NCI-H526 (cell line): ENCODE results near the gene RBM38.

ENCODE experiments used
- DNase-seq, 2 experiments: peaks; one replicate each; lab custom pipeline; 2025; lab: John Stamatoyannopoulos, UW

RBM38 gene

GRCh38 chr20:57374931-57375651 is 16.1 kb upstream of the RBM38 start:
- DNase-seq = no peak

DNA sequence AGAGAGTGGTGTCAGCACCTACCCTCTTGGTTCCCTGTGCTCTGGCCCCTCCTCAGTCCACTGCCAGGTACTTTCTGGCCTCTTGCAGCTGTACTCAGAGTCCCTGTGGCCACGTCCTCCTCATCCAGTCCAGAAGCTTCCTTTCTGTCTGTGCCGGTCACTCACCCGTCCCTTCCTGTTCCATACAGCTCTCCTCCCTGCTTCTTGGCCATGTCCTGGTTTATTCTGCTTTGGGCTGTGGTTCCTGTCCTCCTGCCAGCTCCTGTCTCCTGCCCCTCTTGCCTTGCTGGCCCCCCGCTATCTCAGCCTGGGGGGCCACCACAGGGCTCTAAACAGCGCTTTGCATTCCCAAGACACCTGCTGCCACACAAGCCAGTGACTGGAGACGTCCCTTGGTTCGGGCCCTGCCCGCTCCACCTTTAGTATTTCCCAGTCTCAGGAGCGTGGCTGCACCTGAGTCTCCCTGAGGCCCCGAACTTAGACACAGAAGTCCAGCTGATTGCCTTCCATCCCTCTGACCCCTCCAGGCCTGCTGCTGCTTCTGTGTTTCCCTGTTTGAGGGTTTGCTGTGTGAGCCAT is 15.5 kb upstream of the RBM38 start:
- no peak for DNase-seq

- DNase-seq = no peak
Measured at GRCh38 chr20:57377350-57377749, 13.8 kb upstream of the RBM38 start.

- DNase-seq = no peak
Measured at GRCh38 chr20:57378107-57378506, 13.1 kb upstream of the RBM38 start.

GRCh38 chr20:57378646-57379262 is 12.4 kb upstream of the RBM38 start:
- DNase-seq = no peak

GRCh38 chr20:57379263-57379647 is 11.9 kb upstream of the RBM38 start:
- DNase-seq = no peak

DNA sequence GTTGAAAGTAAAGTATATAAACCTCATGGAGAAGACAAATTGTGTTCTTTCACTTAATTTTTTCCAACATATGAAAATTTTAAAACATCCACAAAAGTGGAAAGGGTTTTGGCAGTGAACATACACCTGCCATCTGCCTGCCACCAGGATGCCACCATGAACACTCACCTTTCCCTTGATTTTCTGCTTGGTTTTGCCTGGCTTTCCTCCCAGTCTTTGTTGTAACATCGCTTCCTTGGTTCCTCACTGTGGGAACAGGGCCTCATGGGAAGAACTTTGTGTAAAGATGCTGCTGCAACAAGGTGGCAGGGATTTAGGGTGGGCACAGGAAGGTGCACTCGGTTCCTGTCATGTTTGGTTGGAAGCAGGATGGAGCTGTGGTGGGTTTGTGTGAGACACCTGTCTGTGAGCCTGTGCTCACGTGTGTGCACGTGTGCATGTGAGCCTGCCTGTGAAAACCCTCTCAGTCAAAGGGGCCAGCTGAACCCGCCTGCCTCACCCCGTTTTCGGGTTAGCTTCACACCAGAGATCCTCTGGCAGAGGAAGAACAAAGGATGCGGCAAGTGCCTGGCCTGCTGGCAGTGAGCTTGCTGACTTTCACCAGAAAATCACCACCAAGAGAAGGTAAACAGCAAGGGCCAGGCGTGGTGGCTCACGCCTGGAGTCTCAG is 11.0 kb upstream of the RBM38 start:
- DNase-seq = no peak

DNA sequence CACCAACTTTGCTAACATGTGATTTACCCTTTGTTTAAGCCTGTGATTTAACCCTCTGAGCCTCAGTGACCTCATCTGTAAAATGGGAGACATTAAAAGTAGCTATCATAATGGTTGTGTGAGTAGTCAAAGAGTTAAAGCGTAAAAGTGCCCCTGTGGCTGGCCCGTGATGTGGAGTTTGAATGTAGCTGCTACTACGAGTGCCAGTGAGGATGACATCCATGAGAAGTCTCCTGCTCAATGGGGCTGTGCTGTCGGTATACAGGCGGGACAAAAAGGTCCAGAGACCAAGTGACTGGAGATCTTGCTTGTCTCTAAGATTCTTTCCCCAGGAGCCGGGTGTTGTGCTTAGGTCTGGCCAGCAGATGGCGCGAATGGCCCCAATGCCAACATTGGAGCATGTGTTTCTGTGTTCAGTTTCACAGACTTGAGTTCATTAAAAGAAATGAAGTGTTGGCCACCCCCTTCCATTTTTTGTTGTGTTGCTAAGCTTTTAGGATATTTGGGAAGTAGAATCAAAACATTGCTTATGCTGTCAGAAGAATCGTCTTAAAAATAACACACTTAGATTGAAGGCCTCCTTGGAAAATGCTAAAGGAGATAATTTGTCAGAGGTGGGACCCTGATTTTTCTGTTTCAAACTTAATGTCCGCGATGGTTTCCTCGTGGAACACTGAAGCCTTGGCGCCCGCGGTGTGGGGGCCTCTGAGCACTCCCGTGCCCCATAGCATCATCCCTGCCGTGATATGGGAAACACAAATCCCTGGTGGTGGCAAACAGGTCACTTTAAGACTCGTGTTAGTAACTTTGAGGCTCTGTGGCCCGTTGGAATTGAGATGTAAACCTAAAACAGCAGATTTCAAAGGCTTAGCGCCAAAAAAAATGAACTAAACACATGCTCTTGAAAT is 9.3 kb upstream of the RBM38 start:
- DNase-seq = peak; percentile 80 to 93

- no peak for DNase-seq
Measured at GRCh38 chr20:57382516-57382915, 8.7 kb upstream of the RBM38 start.

- DNase-seq = peak in 1 of 2 experiments; percentile 81
Measured at GRCh38 chr20:57383447-57384347, 7.5 kb upstream of the RBM38 start.

- DNase-seq = no peak
Measured at GRCh38 chr20:57384486-57384885, 6.7 kb upstream of the RBM38 start.

- DNase-seq = no peak
Measured at GRCh38 chr20:57384953-57385761, 6.0 kb upstream of the RBM38 start.

DNA sequence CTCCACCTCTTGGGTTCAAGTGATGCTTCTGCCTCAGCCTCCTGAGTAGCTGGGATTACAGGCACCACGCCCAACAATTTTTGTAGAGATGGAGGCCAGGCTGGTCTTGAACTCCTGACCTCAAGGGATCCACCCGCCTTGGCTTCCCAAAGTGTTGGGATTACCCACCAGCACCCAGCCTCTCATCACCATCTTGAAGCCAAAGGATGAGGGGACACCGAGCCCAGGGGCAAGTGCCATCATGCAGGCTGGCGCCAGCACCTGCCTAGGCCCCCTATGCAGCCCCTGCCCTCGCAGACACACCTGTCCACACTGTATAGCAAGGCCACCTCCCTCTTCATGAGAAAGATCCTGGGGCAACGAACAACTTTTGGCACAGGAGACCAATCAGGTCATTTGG is 5.3 kb upstream of the RBM38 start:
- no peak for DNase-seq

DNA sequence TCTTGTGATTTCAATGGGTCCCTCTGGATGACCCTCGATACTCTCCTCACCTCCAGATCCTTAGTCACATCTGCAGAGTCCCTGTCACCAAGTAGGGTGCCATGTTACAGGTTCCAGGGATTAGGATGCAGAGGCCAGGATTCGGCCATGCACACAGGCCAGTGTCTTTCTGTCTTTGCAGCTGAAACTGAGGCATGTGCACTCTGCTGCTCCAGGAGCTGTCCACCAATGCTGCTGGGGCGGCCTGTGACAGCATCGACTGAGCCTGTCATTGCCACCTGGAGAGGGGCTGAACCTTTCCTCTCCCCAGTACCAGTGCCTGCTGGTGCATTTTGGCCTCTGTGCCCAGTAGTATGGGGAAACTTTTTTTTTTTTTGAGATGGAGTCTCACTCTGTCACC is 4.4 kb upstream of the RBM38 start:
- DNase-seq = no peak

DNA sequence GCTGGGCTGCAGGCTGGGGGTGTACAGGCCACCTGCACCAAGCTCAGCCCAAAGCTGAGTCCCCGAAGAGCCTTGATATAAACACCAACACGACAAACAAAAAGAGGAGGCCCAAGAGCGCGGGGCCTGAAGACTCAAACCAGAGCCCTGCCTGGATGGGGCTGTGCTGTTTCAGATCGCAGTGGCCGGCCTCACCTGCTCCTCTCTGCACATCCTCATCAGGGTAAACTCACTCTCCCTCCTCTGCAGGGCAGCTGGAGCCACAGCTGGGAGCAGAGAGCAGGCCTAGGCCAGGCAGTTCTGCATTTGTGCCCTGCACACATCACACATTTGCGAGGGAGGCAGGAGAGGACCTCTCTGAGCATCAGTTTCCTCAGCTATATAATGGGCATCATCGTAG is 3.7 kb upstream of the RBM38 start:
- no peak for DNase-seq

GRCh38 chr20:57387945-57388371 is 3.2 kb upstream of the RBM38 start:
- no peak for DNase-seq

- DNase-seq = peak in 1 of 2 experiments; percentile 96
Measured at GRCh38 chr20:57388953-57389694, 2.1 kb upstream of the RBM38 start.

GRCh38 chr20:57389695-57390603 is 1.2 kb upstream of the RBM38 start:
- DNase-seq = no peak
